WTC11 (cell line): Measurements from ENCODE around the gene PON3.

Experiments
- CTCF ChIP-seq: fragments of 200-600 bp; IDR thresholded peaks from 2 replicates; pipeline ENCODE4 v1.8.0; 2022; ENCODE audit warnings: antibody characterized with exemption
- ERG ChIP-seq: fragments of 250-450 bp; sonication (Bioruptor Pico); IDR thresholded peaks from 2 replicates; pipeline ENCODE4 v1.8.0; 2021; ENCODE audit warnings: mild to moderate bottlenecking
- ZNF138 ChIP-seq: sonication (generic); formaldehyde crosslinking; conservative IDR thresholded peaks from 2 replicates; pipeline ENCODE4 v1.8.1; 2022; ENCODE audit warnings: mild to moderate bottlenecking, moderate library complexity, missing genetic modification reagents
- TF ChIP-seq, protein P1 (sequence below): sonication (generic); formaldehyde crosslinking; IDR thresholded peaks from 2 replicates; pipeline ENCODE4 v1.8.0; 2022; ENCODE audit warnings: mild to moderate bottlenecking, missing genetic modification reagents

- TF ChIP-seq CTCF (no peak), ZNF138 (CRISPR knock-in tag) (no peak), ERG (CRISPR knock-in tag) (no peak)
- TF ChIP-seq, protein P1, sequence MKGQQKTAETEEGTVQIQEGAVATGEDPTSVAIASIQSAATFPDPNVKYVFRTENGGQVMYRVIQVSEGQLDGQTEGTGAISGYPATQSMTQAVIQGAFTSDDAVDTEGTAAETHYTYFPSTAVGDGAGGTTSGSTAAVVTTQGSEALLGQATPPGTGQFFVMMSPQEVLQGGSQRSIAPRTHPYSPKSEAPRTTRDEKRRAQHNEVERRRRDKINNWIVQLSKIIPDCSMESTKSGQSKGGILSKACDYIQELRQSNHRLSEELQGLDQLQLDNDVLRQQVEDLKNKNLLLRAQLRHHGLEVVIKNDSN: no peak
Measured at GRCh38 chr7:95311389-95311788, 84.8 kb downstream of the PON3 start.
